NT2/D1 (cell line): ENCODE measurements around the gene TIAM1.

ENCODE experiments used
- SUZ12 ChIP-seq: IDR thresholded peaks from 2 replicates; pipeline ENCODE4 v1.6.1; 2011; ENCODE audit not compliant: insufficient read length, insufficient read depth; ENCODE audit errors: extremely low read depth
- YY1 ChIP-seq: IDR thresholded peaks from 2 replicates; pipeline ENCODE4 v1.6.1; 2011; ENCODE audit not compliant: insufficient read length, insufficient read depth

DNA sequence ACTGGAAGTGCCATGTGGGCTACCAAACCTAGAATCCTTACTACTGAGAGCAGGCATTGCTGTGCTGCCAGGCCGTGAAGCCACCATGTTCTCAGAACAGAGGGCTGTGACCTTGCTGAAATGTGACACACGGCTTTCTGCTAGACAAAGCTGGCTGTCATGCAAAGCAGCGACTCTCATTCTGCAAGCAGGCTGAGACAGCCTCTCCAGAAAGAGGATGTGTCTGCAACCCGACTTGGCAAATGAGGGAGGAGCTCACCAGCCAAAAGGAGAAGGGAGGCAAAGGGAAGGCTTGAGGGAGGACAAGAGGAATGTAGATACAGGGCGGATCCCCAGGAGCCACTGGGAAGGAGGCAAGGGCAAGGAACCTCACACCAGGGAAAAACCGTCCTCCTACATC is 220.1 kb downstream of the TIAM1 start:
- no peak for TF ChIP-seq SUZ12
- no peak for TF ChIP-seq YY1
